HG03469 (cell line): ENCODE data around the gene CRAMP1.

Source experiments
- ATAC-seq: cut with Tn5 transposase; IDR thresholded peaks from one replicate; pipeline ENCODE4 v1.9.1; 2021; ENCODE audit warnings: mild to moderate bottlenecking, moderate library complexity, moderate number of reproducible peaks; ENCODE audit not compliant: unreplicated experiment

Gene CRAMP1

DNA sequence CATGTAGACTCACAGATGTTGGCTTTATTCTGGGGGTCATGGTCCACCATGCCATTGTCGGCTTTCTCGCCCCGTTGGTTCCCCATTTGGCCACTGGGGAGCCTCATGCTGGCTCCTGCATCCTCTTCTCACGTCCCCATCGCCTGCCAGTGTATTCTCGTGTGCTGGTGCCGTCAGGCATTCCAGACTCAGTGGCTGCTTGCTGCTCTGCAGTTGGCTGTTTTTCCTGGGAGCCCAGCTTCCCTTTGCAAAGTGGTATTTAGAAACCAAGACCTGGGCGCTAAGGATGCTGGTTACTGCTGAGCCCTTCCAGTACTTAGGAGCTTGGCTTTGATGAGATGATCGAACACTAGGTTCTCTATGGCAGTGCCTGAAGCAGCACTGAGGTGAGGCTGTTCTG is 19.1 kb downstream of the CRAMP1 start:
- ATAC-seq, result no peak

GRCh38 chr16:1631931-1632637 is 19.9 kb downstream of the CRAMP1 start:
- ATAC-seq, result no peak

GRCh38 chr16:1632638-1632970 is 20.4 kb downstream of the CRAMP1 start:
- ATAC-seq, result no peak

- no peak for ATAC-seq
These were observed 21.1 kb downstream of the CRAMP1 start for GRCh38 chr16:1633310-1633709.

- no peak for ATAC-seq
These were observed 22.4 kb downstream of the CRAMP1 start for GRCh38 chr16:1634541-1634940.

DNA sequence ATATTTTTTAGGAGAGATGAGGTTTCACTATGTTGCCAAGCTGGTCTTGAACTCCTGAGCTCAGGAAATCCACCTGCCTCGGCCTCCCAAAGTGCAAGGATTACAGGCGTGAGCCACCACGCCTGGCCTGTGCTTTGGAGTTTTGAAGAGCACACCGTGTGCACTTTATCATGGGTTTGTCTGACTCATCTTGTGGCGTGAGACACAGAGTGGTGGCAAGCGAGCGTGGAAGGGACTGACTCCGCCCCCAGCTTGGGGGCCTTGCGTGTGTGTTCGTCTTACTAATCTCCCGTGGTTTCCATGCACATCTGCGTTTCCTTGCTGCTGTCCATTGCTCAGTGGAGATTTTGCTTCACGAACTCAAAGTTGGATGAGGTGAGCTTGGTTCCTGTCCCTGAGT is 22.9 kb downstream of the CRAMP1 start:
- ATAC-seq, result no peak

- ATAC-seq, result no peak
These were observed 25.4 kb downstream of the CRAMP1 start for GRCh38 chr16:1637526-1637925.

GRCh38 chr16:1638757-1639156 is 26.6 kb downstream of the CRAMP1 start:
- ATAC-seq, result no peak

- no peak for ATAC-seq
These were observed 27.1 kb downstream of the CRAMP1 start for GRCh38 chr16:1639282-1639681.

DNA sequence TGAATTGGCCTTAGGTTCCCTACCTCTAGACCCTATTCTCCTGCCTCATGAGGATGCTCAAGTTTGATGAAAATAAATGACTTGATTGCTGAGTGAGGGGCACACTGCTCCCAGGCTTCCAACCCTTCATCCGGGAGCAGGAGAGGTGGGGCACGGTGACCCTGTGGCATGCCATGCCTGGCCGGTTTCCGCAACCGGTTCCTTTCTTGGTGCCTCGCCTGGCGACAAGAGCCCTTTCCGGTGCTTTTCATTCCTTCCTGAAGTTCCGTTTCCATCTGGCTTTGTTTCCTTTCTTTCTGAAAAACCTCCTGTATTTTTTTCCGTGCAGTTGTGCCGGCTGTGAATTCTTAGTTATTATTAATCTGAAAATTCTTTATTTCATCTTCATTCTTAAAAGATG is 27.7 kb downstream of the CRAMP1 start:
- ATAC-seq, result no peak

- ATAC-seq, result no peak
These were observed 28.2 kb downstream of the CRAMP1 start for GRCh38 chr16:1640261-1640941.

DNA sequence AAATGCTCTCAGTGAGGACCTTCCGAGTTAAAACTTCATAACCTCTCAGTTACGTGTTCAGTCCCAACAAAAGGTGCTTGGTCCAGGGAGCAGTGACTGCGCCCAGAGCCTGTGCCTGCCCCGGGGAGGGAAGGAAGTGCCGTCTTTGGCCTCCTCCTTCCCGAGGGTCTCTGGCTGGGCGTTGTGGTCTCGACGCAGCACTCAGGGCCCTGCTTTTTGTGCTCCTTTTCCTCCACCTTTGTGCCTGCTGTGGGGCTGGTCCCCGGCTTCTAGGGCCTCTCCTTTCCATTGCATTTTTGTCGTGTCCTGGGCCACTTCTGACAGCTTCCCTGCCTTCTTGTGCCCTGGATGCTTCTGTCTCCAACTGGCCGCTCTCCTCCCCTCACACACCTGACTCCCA is 29.1 kb downstream of the CRAMP1 start:
- no peak for ATAC-seq

DNA sequence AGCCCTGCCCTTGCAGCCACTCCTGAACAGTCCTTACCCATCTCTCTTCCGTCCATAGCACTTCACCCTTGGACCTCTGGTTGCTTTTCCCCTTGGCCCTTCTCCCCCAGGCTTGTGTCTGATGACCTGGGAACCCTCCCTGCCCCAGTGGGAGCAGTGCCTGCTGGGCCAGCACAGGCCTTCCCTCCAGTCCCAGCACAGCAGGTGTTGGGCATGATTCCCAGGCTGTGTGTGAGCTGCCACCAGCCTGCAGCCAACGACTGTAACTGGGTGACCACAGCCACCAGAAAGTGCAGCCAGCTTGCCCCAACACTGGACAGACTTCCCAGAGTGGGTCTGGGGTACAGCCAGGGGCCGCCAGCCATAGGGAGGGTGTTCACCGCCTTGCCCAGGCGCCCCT is 30.0 kb downstream of the CRAMP1 start:
- no peak for ATAC-seq

- no peak for ATAC-seq
These were observed 30.6 kb downstream of the CRAMP1 start for GRCh38 chr16:1642753-1643152.

GRCh38 chr16:1643521-1643920 is 31.4 kb downstream of the CRAMP1 start:
- ATAC-seq, result no peak

- ATAC-seq, result no peak
These were observed 33.9 kb downstream of the CRAMP1 start for GRCh38 chr16:1645914-1646525.

- no peak for ATAC-seq
These were observed 35.7 kb downstream of the CRAMP1 start for GRCh38 chr16:1647856-1648255.

- no peak for ATAC-seq
These were observed 38.0 kb downstream of the CRAMP1 start for GRCh38 chr16:1650131-1650530.

GRCh38 chr16:1651094-1651973 is 39.2 kb downstream of the CRAMP1 start:
- no peak for ATAC-seq

DNA sequence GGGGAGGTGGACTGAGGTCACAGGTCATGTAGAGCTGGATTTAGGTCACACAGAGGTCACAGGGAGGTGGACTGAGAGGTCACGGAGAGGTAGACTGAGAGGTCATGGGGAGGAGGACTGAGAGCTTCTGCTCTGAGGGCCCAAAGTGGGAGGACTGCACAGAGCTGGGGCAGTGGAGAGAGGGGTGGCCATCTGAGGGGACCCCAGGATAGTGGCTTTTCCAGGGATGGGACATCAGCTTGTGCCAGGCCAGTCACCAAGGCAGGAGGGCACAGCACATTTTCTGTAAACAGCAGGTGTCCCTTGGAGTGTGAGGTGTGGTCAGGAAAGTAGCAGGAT is 39.8 kb downstream of the CRAMP1 start:
- no peak for ATAC-seq

- no peak for ATAC-seq
These were observed 40.9 kb downstream of the CRAMP1 start for GRCh38 chr16:1653023-1653422.
